Measurements from ENCODE around the gene CDK1. TPM values are rescaled to one million over a fixed set of nuclear protein-coding genes. Genes with fewer than 3 reads are reported as not detected.
A peak's percentile ranks its signal among the peaks of the same experiment; 100 is the strongest.

CDK1 gene
- total and polyA plus RNA-seq, 2 donors (not counting 3 experiments of a cell fraction or from before 2014, with no cell fraction given): 19.9 to 70.1 TPM

- Histone ChIP-seq H3K9me3 (replicated peaks; ENCODE audit: control insufficient read depth, insufficient read depth, low read length) (no peaks in the 10 kb centered on the region), H3K27me3 (ENCODE audit: control insufficient read depth in 2 of 2, insufficient read depth in 2 of 2, low read length in 2 of 2) (no peaks in the 10 kb centered on the region), H3K4me3 (replicated peaks in 1 of 3; ENCODE audit: insufficient read depth in 1 of 3, low read depth in 1 of 3, low read length in 3 of 3) (peak overlapping the region in 1 of 3 experiments; percentile 30), H3K36me3 (ENCODE audit: control insufficient read depth in 2 of 2, extremely low read depth in 1 of 2, insufficient read depth in 2 of 2, low read length in 2 of 2) (peaks cover 0 to 15% of the 10 kb centered on the region in 2 experiments), H3K4me2 (ENCODE audit: insufficient read depth, low read length) (peak overlapping the region; percentile 100), H3K79me2 (ENCODE audit: control insufficient read depth, insufficient read depth, low read length) (peaks cover 82% of the 10 kb centered on the region), H2AFZ (ENCODE audit: low read depth, low read length) (peak overlapping the region; percentile 62), H3K9me1 (replicated peaks; ENCODE audit: control insufficient read depth, extremely low read depth, insufficient read depth, low read length) (no peaks in the 10 kb centered on the region), H3K9ac (replicated peaks; ENCODE audit: extremely low read depth, insufficient read depth, low read length) (no peak overlapping the region), H3K27ac (ENCODE audit: insufficient read depth, low read depth, low read length) (peak overlapping the region; percentile 15), H4K20me1 (replicated peaks; ENCODE audit: control insufficient read depth, extremely low read depth, insufficient read depth, low read length) (no peaks in the 10 kb centered on the region), H3K4me1 (ENCODE audit: control insufficient read depth, extremely low read depth, insufficient read depth, low read length) (peaks cover 38% of the 10 kb centered on the region)
- ChIA-PET CTCF (no interaction called here), POLR2A (no interaction called here)
- intact Hi-C loops (cut with micrococcal nuclease): no loop called here
- DNase-seq (ENCODE audit: low read depth, low spot score): peak; percentile 48
- dilution Hi-C loops (cut with MboI; ENCODE audit: extremely low pct_ligation_motif_present, low sequenced_read_pairs): no loop called here
- no peak for FAIRE-seq
- TF ChIP-seq POLR2A (IDR thresholded peaks at IDR 0.05; ENCODE audit: low read depth, low read length) (no peak), GATA2 (IDR thresholded peaks at IDR 0.05; ENCODE audit: insufficient read depth, insufficient read length, low read depth, low read length) (no peak), FOS (IDR thresholded peaks at IDR 0.05; ENCODE audit: borderline replicate concordance, insufficient read depth, low read length) (no peak), CTCF (IDR thresholded peaks at IDR 0.05; ENCODE audit: extremely low read depth in 1 of 2, insufficient read depth in 1 of 2, low read depth in 1 of 2, low read length in 2 of 2) (no peak), MAX (IDR thresholded peaks at IDR 0.05; ENCODE audit: insufficient read depth, insufficient read length) (no peak), POLR2AphosphoS5 (IDR thresholded peaks at IDR 0.05; ENCODE audit: insufficient read depth, low read depth, low read length) (no peak), MYC (IDR thresholded peaks at IDR 0.05; ENCODE audit: low read depth, low read length) (no peak), JUN (IDR thresholded peaks at IDR 0.05; ENCODE audit: borderline replicate concordance, insufficient read depth, insufficient read length, low read depth) (no peak), EZH2 (IDR thresholded peaks at IDR 0.05; ENCODE audit: borderline replicate concordance, low read depth, low read length, severe bottlenecking) (no peak)
- BruUV-seq (replicated peaks): no TSS peak
Measured at GRCh38 chr10:60781661-60782060, 3.4 kb downstream of the CDK1 start.

Data from endothelial cell of umbilical vein (primary cell).